Measurements from ENCODE around the gene FRMD4A.

GRCh38 chr10:14141283-14141682 lies 189.4 kb downstream of the FRMD4A start:
- TF ChIP-seq CTCF (IDR thresholded peaks at IDR 0.05): no peak
- TF ChIP-seq EZH2 (IDR thresholded peaks at IDR 0.05): no peak
- TF ChIP-seq EZH2phosphoT487 (IDR thresholded peaks at IDR 0.05): no peak

Measured in neural progenitor cell (in vitro differentiated cells).